GM12878 (cell line): ENCODE data around the gene ACTA2. TPM values are rescaled to one million over a fixed set of nuclear protein-coding genes. Genes with fewer than 3 reads are reported as not detected.

ENCODE experiments used
- HCFC1 ChIP-seq: fragments of 150-350 bp; IDR thresholded peaks from 2 replicates; pipeline ENCODE4 v1.6.1; 2014; ENCODE audit warnings: low read length
- IRF4 ChIP-seq: IDR thresholded peaks from 2 replicates; pipeline ENCODE4 v1.6.1; 2011; ENCODE audit warnings: low read depth, low read length
- LARP7 ChIP-seq: fragments of 450-650 bp; IDR thresholded peaks from 2 replicates; pipeline ENCODE4 v1.6.1; 2017; ENCODE audit warnings: mild to moderate bottlenecking
- POLR2AphosphoS5 ChIP-seq: IDR thresholded peaks from 2 replicates; pipeline ENCODE4 v1.6.1; 2011; ENCODE audit warnings: mild to moderate bottlenecking, low read length, inconsistent platforms
- RB1 ChIP-seq: fragments of 450-650 bp; formaldehyde crosslinking; IDR thresholded peaks from 2 replicates; pipeline ENCODE4 v1.6.1; 2017; ENCODE audit warnings: mild to moderate bottlenecking, borderline replicate concordance
- SIX5 ChIP-seq: IDR thresholded peaks from 2 replicates; pipeline ENCODE4 v1.6.1; 2011; ENCODE audit warnings: mild to moderate bottlenecking, low read depth, low read length, moderate library complexity; ENCODE audit not compliant: severe bottlenecking
- TARDBP ChIP-seq: IDR thresholded peaks from 2 replicates; pipeline ENCODE4 v1.6.1; 2016; ENCODE audit warnings: borderline replicate concordance
- ZNF592 ChIP-seq: fragments of 450-650 bp; IDR thresholded peaks from 2 replicates; pipeline ENCODE4 v1.6.1; 2017; ENCODE audit warnings: mild to moderate bottlenecking, moderate library complexity
- polyA plus RNA-seq, 11 experiments: library from polyadenylated mRNA; depleted of rRNA in 4 of 11; unstranded in 6 of 11; stranded (reverse) in 5 of 11; fragments of >200 nt; fragmentation: Nextera tagmentation in 4 of 11; fragmentation: Illumina TruSeq in 1 of 11; extraction: Ambion mirVana in 4 of 11; extraction: Trizol in 1 of 11; gene quantifications; 1 replicate in 1 of 11; 2 replicates in 10 of 11; pipeline versions ENCODE4 v1.2.1 to v1.2.3, GENCODE V29; 2011 to 2016; ENCODE audit warnings: inconsistent platforms in 2 of 11, missing spikeins in 2 of 11, low read depth in 1 of 11
- total RNA-seq, 4 experiments: library from RNA; depleted of rRNA in 3 of 4; stranded (reverse); fragments of >200 nt in 3 of 4; fragmentation: Illumina TruSeq in 1 of 4; extraction: Trizol in 1 of 4; gene quantifications; 2 replicates each; pipeline versions ENCODE4 v1.2.1 to v1.2.3, GENCODE V29; 2013 to 2021

The ACTA2 gene
- total and polyA plus RNA-seq, 10 of the 15 experiments (the other 5 are each of a cell fraction or from before 2014, with no cell fraction given) = 7.4 to 78.2 (median 32.4) TPM

DNA sequence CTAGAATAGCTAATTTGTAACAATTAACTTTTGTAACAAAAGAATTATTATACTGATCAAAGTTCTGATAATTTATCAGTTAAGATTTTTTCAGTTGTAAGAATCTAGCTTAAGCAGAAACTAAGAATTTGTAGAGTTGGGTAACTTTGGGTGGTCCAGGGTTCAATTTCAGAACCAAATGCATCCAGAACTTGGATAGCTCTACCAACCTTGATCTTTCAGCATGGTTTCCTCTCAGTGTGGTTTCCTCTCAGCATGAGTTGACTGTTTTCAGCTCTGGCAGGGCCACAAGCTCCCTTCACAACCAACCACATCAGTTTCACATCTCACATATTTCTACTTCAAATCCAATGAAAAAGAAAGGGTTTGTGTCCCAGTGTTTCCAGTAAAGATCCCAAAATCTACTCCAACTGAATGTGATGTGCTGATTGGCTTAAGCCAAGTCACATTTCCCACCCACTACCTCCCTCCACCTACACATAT is 34.7 kb upstream of the ACTA2 start (continued):
- TF ChIP-seq ZNF592 = no peak
- no peak for TF ChIP-seq RB1
- no peak for TF ChIP-seq LARP7
- peak; percentile 61; the same call in 1 of the 2 replicates for TF ChIP-seq IRF4
- no peak for TF ChIP-seq POLR2AphosphoS5
- no peak for TF ChIP-seq TARDBP
- no peak for TF ChIP-seq HCFC1
- no peak for TF ChIP-seq SIX5
